Naive thymus-derived CD8-positive, alpha-beta T cell (primary cell): ENCODE measurements around the gene ZNF598. TPM values are rescaled to one million over a fixed set of nuclear protein-coding genes. Genes with fewer than 3 reads are reported as not detected.
A peak's percentile ranks its signal among the peaks of the same experiment; 100 is the strongest.
"Not testable (repeated sequence)": the region's sequence is repeated elsewhere in the genome, so short reads cannot be mapped to it uniquely, and the experiment has no call there.

Source experiments
- ATAC-seq, 2 donors: fragments of 150-1000 bp; cut with Tn5 transposase in 1 of 2; sonication (Bioruptor Pico), chemical (Tn5 transposase) in 1 of 2; 1 replicate in 1 of 2; 2 replicates in 1 of 2; pipeline ENCODE4 v1.10.0; 2021; ENCODE audit warnings: mild to moderate bottlenecking in 2 of 2, moderate library complexity in 2 of 2
- POLR2A ChIA-PET: fragments of 350-600 bp; sonication (Branson Sonifier 250); formaldehyde crosslinking; loops from one replicate; lab custom pipeline; 2021; ENCODE audit warnings: antibody characterized with exemption; lab: Charles Lee
- DNase-seq, 10 donors: peaks; one replicate each; pipeline versions ENCODE4 v3.0.0 to v3.0.0-alpha.2; 2020 to 2022
- H3K27ac Mint-ChIP-seq, 10 donors: one replicate each; pipeline ENCODE4 v1.8.0; 2020 to 2022; ENCODE audit warnings: mild to moderate bottlenecking in 10 of 10, mixed read lengths in 10 of 10, moderate library complexity in 4 of 10, inconsistent platforms in 1 of 10
- H3K27me3 Mint-ChIP-seq, 5 donors: one replicate each; pipeline ENCODE4 v1.8.0; 2021 to 2022; ENCODE audit warnings: mixed read lengths in 5 of 5
- H3K36me3 Mint-ChIP-seq, 3 donors: one replicate each; pipeline ENCODE4 v1.8.0; 2020 to 2022; ENCODE audit warnings: mixed read lengths in 3 of 3, mild to moderate bottlenecking in 2 of 3, inconsistent platforms in 1 of 3
- H3K4me1 Mint-ChIP-seq, 4 donors: one replicate each; pipeline ENCODE4 v1.8.0; 2021 to 2022; ENCODE audit warnings: mixed read lengths in 4 of 4
- H3K4me3 Mint-ChIP-seq, 10 donors: one replicate each; pipeline ENCODE4 v1.8.0; 2020 to 2022; ENCODE audit warnings: mild to moderate bottlenecking in 10 of 10, mixed read lengths in 10 of 10, moderate library complexity in 6 of 10, inconsistent platforms in 1 of 10
- H3K9me3 Mint-ChIP-seq, 9 donors: one replicate each; pipeline ENCODE4 v1.8.0; 2020 to 2022; ENCODE audit warnings: mixed read lengths in 9 of 9, mild to moderate bottlenecking in 3 of 9, inconsistent platforms in 1 of 9, moderate library complexity in 1 of 9
- polyA plus RNA-seq, 3 donors: library from polyadenylated mRNA; unstranded; fragments of 300-500 nt; fragmentation: Illumina TruSeq; gene quantifications; one replicate each; pipeline ENCODE4 v1.2.3, GENCODE V29; 2021
- total RNA-seq, 8 experiments: library from RNA in 2 of 8; stranded (reverse) in 2 of 8; gene quantifications; one replicate each; pipeline ENCODE4 v1.2.3 and lab custom pipeline; 2021 to 2026

Gene ZNF598
- total and polyA plus RNA-seq, 5 experiments from 2014 or later = 3.4 to 66.2 (median 10.0) TPM

DNA sequence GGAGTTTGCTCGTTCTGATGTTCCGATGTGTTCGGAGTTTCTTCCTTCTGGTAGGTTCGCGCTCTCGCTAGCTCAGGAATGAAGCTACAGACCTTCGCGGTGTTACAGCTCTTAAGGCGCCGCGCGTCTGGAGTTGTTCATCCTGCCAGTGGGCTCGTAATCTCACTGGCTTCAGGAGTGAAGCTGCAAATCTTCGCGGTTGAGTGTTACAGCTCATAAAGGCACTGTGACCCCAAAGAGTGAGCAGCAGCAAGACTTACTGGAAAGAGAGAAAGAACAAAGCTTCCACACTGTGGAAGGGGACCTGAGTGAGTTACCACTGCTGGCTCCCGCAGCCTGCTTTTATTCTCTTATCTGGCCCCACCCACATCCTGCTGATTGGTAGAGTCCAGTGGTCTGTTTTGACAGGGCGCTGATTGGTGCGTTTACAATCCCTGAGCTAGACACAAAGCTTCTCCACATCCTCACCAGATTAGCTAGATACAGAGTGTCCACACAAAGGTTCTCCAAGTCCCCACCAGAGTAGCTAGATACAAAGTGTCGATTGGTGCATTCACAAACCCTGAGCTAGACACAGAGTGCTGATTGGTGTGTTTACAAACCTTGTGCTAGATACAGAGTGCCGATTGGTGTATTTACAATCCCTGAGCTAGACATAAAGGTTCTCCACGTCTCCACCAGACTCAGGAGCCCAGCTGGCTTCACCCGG lies 52.0 kb downstream of the ZNF598 start:
- H3K27me3 Mint-ChIP-seq, H3K9me3 Mint-ChIP-seq, ATAC-seq, DNase-seq, H3K27ac Mint-ChIP-seq: not testable (repeated sequence)
- POLR2A ChIA-PET = interaction anchor here (0.7 to 1.4 kb wide), 3 partner anchors 14 to 1001 kb away, joined by 3 to 7 read pairs (median 4); partner anchors contain the start of gene TBL3
- Mint-ChIP-seq H3K36me3 (peaks cover 0 to 16% (median 9%) of the 10 kb centered on the region in 3 donors), H3K4me1 (peaks cover 14 to 34% (median 25%) of the 10 kb centered on the region in 4 donors), H3K4me3 (peak overlapping the region in 1 of 10 donors; percentile 10)

DNA sequence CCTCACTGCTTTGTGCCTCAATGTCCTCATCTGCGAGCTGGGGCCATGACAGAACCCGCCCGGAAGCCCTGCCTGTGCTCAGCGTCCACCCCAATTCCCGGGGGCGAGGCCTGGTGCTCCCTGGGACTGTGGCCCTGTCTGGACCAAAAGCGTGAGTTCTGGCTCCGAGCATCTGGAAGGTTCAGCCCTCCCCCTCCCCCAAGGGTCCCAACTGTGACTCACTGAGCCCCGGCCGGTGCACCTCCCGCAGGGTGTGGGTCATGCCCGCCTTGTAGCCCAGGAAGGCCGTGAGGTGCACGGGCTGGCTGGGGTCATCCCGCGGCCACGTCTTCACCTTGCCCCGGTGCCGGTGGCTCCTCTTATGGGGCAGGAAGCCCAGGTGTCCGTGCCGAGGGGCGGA lies 55.9 kb downstream of the ZNF598 start:
- Mint-ChIP-seq H3K27me3 (peaks cover 0 to 2% (median 0%) of the 10 kb centered on the region in 5 donors), H3K4me3 (no peak overlapping the region), H3K9me3 (no peaks in the 10 kb centered on the region), H3K4me1 (peaks cover 0 to 3% (median under 1%) of the 10 kb centered on the region in 4 donors), H3K36me3 (no peaks in the 10 kb centered on the region), H3K27ac (no peak overlapping the region)
- POLR2A ChIA-PET = no interaction called here
- DNase-seq (no peak), ATAC-seq (no peak)

DNA sequence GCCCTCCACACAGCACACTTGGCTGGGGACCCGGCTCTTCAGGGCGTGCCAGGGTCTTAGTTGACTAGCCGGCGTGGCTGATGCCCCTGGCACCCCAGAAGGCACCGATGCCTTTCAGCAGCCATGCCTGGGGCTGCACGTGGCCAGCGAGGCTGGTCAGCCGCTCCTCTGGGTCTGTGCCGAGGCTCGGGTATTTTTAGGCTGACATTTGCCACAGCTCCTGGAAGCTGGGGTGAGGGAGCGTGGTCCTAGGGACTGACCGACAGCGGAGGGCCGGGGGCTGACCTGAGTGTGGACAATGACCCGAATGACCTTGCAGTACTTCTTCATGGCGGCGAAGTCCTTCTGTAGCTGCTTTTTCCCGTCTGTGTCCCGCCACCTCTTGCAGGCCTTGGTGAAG lies 59.1 kb downstream of the ZNF598 start:
- POLR2A ChIA-PET = no interaction called here
- no peaks in the 10 kb centered on the region for H3K36me3 Mint-ChIP-seq
- no peak for ATAC-seq

DNA sequence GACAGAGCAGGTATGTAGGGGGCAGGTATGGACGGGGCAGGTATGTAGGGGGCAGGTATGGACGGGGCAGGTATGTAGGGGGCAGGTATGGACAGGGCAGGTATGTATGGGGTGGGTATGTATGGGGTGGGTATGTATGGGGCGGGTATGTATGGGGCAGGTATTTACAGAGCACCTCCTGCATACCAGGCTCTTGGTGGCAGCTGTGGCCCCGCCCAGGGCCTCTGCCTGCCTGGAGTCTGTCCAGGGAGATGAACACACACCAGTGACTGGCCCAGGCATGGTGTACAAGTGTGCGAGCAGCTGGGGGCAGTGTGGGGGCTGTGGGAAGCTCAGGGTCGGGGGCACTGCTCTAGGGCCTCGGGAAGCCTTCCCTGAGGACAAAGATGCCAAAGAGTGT lies 59.6 kb downstream of the ZNF598 start:
- POLR2A ChIA-PET = no interaction called here
- no peak overlapping the region for H3K27ac Mint-ChIP-seq
- no peaks in the 10 kb centered on the region for H3K27me3 Mint-ChIP-seq
- ATAC-seq (no peak), DNase-seq (no peak)
- no peaks in the 10 kb centered on the region for H3K36me3 Mint-ChIP-seq
- H3K4me3 Mint-ChIP-seq = no peak overlapping the region
- H3K9me3 Mint-ChIP-seq = no peaks in the 10 kb centered on the region
- peaks cover 0 to 3% (median 0%) of the 10 kb centered on the region in 4 donors for H3K4me1 Mint-ChIP-seq

More for the DNA sequence above, 59.1 kb downstream of the ZNF598 start:
- H3K9me3 Mint-ChIP-seq = no peaks in the 10 kb centered on the region
- no peak for DNase-seq
- H3K27me3 Mint-ChIP-seq = no peaks in the 10 kb centered on the region
- no peak overlapping the region for H3K27ac Mint-ChIP-seq
- H3K4me3 Mint-ChIP-seq = no peak overlapping the region
- peaks cover 0 to 3% (median 0%) of the 10 kb centered on the region in 4 donors for H3K4me1 Mint-ChIP-seq

DNA sequence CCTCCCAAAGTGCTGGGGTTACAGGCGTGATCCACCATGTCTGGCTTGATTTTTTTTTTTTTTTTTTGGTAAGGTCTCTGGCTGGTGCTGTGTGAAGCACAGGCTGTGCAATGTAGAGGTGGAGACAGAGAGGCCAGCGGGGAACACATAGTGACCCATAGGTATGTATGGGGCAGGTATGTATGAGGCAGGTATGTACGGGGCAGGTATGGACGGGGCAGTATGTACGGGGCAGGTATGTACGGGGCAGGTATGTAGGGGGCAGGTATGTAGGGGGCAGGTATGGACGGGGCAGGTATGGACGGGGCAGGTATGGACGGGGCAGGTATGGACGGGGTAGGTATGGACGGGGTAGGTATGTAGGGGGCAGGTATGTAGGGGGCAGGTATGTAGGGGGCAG lies 60.1 kb downstream of the ZNF598 start:
- no peak for DNase-seq
- Mint-ChIP-seq H3K4me3 (no peak overlapping the region), H3K9me3 (no peaks in the 10 kb centered on the region), H3K36me3 (no peaks in the 10 kb centered on the region), H3K27me3 (no peaks in the 10 kb centered on the region), H3K27ac (no peak overlapping the region), H3K4me1 (peaks cover 0 to 3% (median 0%) of the 10 kb centered on the region in 4 donors)
- ATAC-seq = no peak
- POLR2A ChIA-PET = interaction anchor here (0.7 kb wide), 2 partner anchors 59 to 1296 kb away, joined by 3 to 5 read pairs; no protein-coding TSS in a partner anchor

Other genes starting within 250 kb of the ZNF598 start
Only the 30 nearest of the 33 such genes appear.
- gene MRPS34, start 236.7 kb downstream of the ZNF598 start, total RNA-seq = 10 to 100 TPM; 53.1 to 55.9 TPM
- gene MRPS34, start 236.7 kb downstream of the ZNF598 start, polyA plus RNA-seq = 100 to 1,000 TPM; 113 to 145 (median 133) TPM
- 100 to 1,000 TPM; 120 to 123 TPM for gene SPSB3, start 227.2 kb downstream of the ZNF598 start, total RNA-seq
- gene SPSB3, start 227.2 kb downstream of the ZNF598 start, polyA plus RNA-seq = 10 to 100 TPM; 38.0 to 42.0 (median 40.8) TPM
- gene NUBP2, start 226.9 kb downstream of the ZNF598 start, total RNA-seq = 10 to 100 TPM; 62.0 to 65.4 TPM
- 10 to 100 TPM; 87.2 to 90.6 (median 87.3) TPM for gene NUBP2, start 226.9 kb downstream of the ZNF598 start, polyA plus RNA-seq
- gene IGFALS, start 216.1 kb downstream of the ZNF598 start, total RNA-seq = 1 to 10 TPM; 1.7 to 2.1 TPM
- gene IGFALS, start 216.1 kb downstream of the ZNF598 start, polyA plus RNA-seq = not detected
- 10 to 100 TPM; 65.7 to 67.8 TPM for gene HAGH, start 183.0 kb downstream of the ZNF598 start, total RNA-seq
- gene HAGH, start 183.0 kb downstream of the ZNF598 start, polyA plus RNA-seq = 10 to 100 TPM; 38.7 to 60.0 (median 45.0) TPM
- gene FAHD1, start 182.6 kb downstream of the ZNF598 start, total RNA-seq = 10 to 100 TPM; 11.1 to 12.1 TPM
- 10 to 100 TPM; 20.3 to 34.2 (median 32.6) TPM for gene FAHD1, start 182.6 kb downstream of the ZNF598 start, polyA plus RNA-seq
- gene MEIOB, start 137.7 kb downstream of the ZNF598 start, total RNA-seq = not detected
- gene MEIOB, start 137.7 kb downstream of the ZNF598 start, polyA plus RNA-seq = not detected
- gene HS3ST6, start 91.4 kb downstream of the ZNF598 start, total RNA-seq = not detected
- gene HS3ST6, start 91.4 kb downstream of the ZNF598 start, polyA plus RNA-seq = not detected
- 1 to 10 TPM; 9.9 to 10.0 TPM for gene MSRB1, start 66.6 kb downstream of the ZNF598 start, total RNA-seq
- gene MSRB1, start 66.6 kb downstream of the ZNF598 start, polyA plus RNA-seq = 10 to 100 TPM; 13.9 to 19.1 (median 16.2) TPM
- gene RPL3L, start 55.1 kb downstream of the ZNF598 start, total RNA-seq = not detected
- not detected for gene RPL3L, start 55.1 kb downstream of the ZNF598 start, polyA plus RNA-seq
- gene NDUFB10, start 50.3 kb downstream of the ZNF598 start, total RNA-seq = 10 to 100 TPM; 62.5 to 65.6 TPM
- gene NDUFB10, start 50.3 kb downstream of the ZNF598 start, polyA plus RNA-seq = 100 to 1,000 TPM; 180 to 217 (median 187) TPM
- 1,000 to 10,000 TPM; 3,016 to 3,025 TPM for gene RPS2, start 45.0 kb downstream of the ZNF598 start, total RNA-seq
- gene RPS2, start 45.0 kb downstream of the ZNF598 start, polyA plus RNA-seq = 1,000 to 10,000 TPM; 6,506 to 7,644 (median 7,481) TPM
- not detected for gene RNF151, start 43.0 kb downstream of the ZNF598 start, total RNA-seq
- gene RNF151, start 43.0 kb downstream of the ZNF598 start, polyA plus RNA-seq = not detected
- gene TBL3, start 37.8 kb downstream of the ZNF598 start, total RNA-seq = 10 to 100 TPM; 30.0 to 33.4 TPM
- gene TBL3, start 37.8 kb downstream of the ZNF598 start, polyA plus RNA-seq = 10 to 100 TPM; 44.6 to 61.8 (median 52.2) TPM
- 1 to 10 TPM; 1.3 to 2.3 TPM for gene NOXO1, start 28.4 kb downstream of the ZNF598 start, total RNA-seq
- not detected for gene NOXO1, start 28.4 kb downstream of the ZNF598 start, polyA plus RNA-seq
- 10 to 100 TPM; 15.9 to 22.3 TPM for gene GFER, start 25.6 kb downstream of the ZNF598 start, total RNA-seq
- 10 to 100 TPM; 21.4 to 30.0 (median 26.3) TPM for gene GFER, start 25.6 kb downstream of the ZNF598 start, polyA plus RNA-seq
- under 1 TPM; 0.60 to 0.77 TPM for gene SYNGR3, start 19.9 kb downstream of the ZNF598 start, total RNA-seq
- gene SYNGR3, start 19.9 kb downstream of the ZNF598 start, polyA plus RNA-seq = 1 to 10 TPM in 1 of 3 donors, under 1 TPM in 1, not detected in 1; 0.77 to 1.1 TPM
- not detected for gene NPW, start 10.0 kb upstream of the ZNF598 start, total RNA-seq
- gene NPW, start 10.0 kb upstream of the ZNF598 start, polyA plus RNA-seq = not detected
- gene NHERF2, start 17.1 kb upstream of the ZNF598 start, total RNA-seq = 1 to 10 TPM; 5.3 to 6.0 TPM
- 1 to 10 TPM in 1 of 3 donors, under 1 TPM in 2; 0.32 to 1.2 (median 0.46) TPM for gene NHERF2, start 17.1 kb upstream of the ZNF598 start, polyA plus RNA-seq
- gene NTHL1, start 38.0 kb upstream of the ZNF598 start, total RNA-seq = 10 to 100 TPM in 1 of 2 experiments, 1 to 10 TPM in 1; 9.1 to 13.1 TPM
- gene NTHL1, start 38.0 kb upstream of the ZNF598 start, polyA plus RNA-seq = 10 to 100 TPM; 13.1 to 20.0 (median 16.6) TPM
- gene TSC2, start 38.2 kb upstream of the ZNF598 start, total RNA-seq = 100 to 1,000 TPM; 145 to 162 TPM
- gene TSC2, start 38.2 kb upstream of the ZNF598 start, polyA plus RNA-seq = 10 to 100 TPM; 23.5 to 42.0 (median 27.2) TPM
- gene PKD1, start 126.1 kb upstream of the ZNF598 start, total RNA-seq = 100 to 1,000 TPM; 131 to 134 TPM
- 1 to 10 TPM; 3.5 to 9.9 (median 4.8) TPM for gene PKD1, start 126.1 kb upstream of the ZNF598 start, polyA plus RNA-seq
- gene RAB26, start 138.8 kb upstream of the ZNF598 start, total RNA-seq = not detected
- 1 to 10 TPM in 1 of 3 donors, under 1 TPM in 2; 0.27 to 1.2 (median 0.94) TPM for gene RAB26, start 138.8 kb upstream of the ZNF598 start, polyA plus RNA-seq
- 10 to 100 TPM; 32.3 to 39.5 TPM for gene TRAF7, start 146.0 kb upstream of the ZNF598 start, total RNA-seq
- gene TRAF7, start 146.0 kb upstream of the ZNF598 start, polyA plus RNA-seq = 1 to 10 TPM; 3.5 to 8.8 (median 4.3) TPM
- under 1 TPM; 0.08 to 0.13 TPM for gene CASKIN1, start 186.8 kb upstream of the ZNF598 start, total RNA-seq
- not detected for gene CASKIN1, start 186.8 kb upstream of the ZNF598 start, polyA plus RNA-seq
- gene MLST8, start 195.6 kb upstream of the ZNF598 start, total RNA-seq = 10 to 100 TPM; 49.3 to 53.2 TPM
- 10 to 100 TPM; 29.9 to 40.4 (median 30.1) TPM for gene MLST8, start 195.6 kb upstream of the ZNF598 start, polyA plus RNA-seq
- gene BRICD5, start 201.0 kb upstream of the ZNF598 start, total RNA-seq = 10 to 100 TPM; 26.7 to 27.0 TPM
- under 1 TPM in 2 of 3 donors, not detected in 1; 0.11 to 0.23 TPM for gene BRICD5, start 201.0 kb upstream of the ZNF598 start, polyA plus RNA-seq
- 10 to 100 TPM; 22.8 to 28.1 TPM for gene PGP, start 205.0 kb upstream of the ZNF598 start, total RNA-seq
- 10 to 100 TPM in 2 of 3 donors, 1 to 10 TPM in 1; 8.7 to 17.7 (median 11.6) TPM for gene PGP, start 205.0 kb upstream of the ZNF598 start, polyA plus RNA-seq
- gene E4F1, start 213.8 kb upstream of the ZNF598 start, total RNA-seq = 10 to 100 TPM; 39.5 to 41.2 TPM
- gene E4F1, start 213.8 kb upstream of the ZNF598 start, polyA plus RNA-seq = 10 to 100 TPM in 2 of 3 donors, 1 to 10 TPM in 1; 8.7 to 19.2 (median 10.9) TPM
- 1 to 10 TPM; 1.4 to 1.6 TPM for gene DNASE1L2, start 226.6 kb upstream of the ZNF598 start, total RNA-seq
- not detected for gene DNASE1L2, start 226.6 kb upstream of the ZNF598 start, polyA plus RNA-seq